Measurements from ENCODE around the gene ARSG. TPM values are rescaled to one million over a fixed set of nuclear protein-coding genes. Genes with fewer than 3 reads are reported as not detected.

ARSG gene
- total and polyA plus RNA-seq, 2 donors (not counting 3 experiments of a cell fraction or from before 2014, with no cell fraction given), result 3.9 to 7.0 TPM

GRCh38 chr17:68468334-68468733, 177.0 kb downstream of the ARSG start:
- Histone ChIP-seq H3K4me2 (ENCODE audit: insufficient read depth, low read length) (no peak overlapping the region), H2AFZ (ENCODE audit: low read depth, low read length) (no peak overlapping the region), H3K9me3 (replicated peaks; ENCODE audit: control insufficient read depth, insufficient read depth, low read length) (no peaks in the 10 kb centered on the region), H3K36me3 (ENCODE audit: control insufficient read depth in 2 of 2, extremely low read depth in 1 of 2, insufficient read depth in 2 of 2, low read length in 2 of 2) (no peaks in the 10 kb centered on the region), H3K4me1 (ENCODE audit: control insufficient read depth, extremely low read depth, insufficient read depth, low read length) (no peaks in the 10 kb centered on the region), H3K27ac (ENCODE audit: insufficient read depth, low read depth, low read length) (no peak overlapping the region), H3K79me2 (ENCODE audit: control insufficient read depth, insufficient read depth, low read length) (no peaks in the 10 kb centered on the region), H3K9me1 (replicated peaks; ENCODE audit: control insufficient read depth, extremely low read depth, insufficient read depth, low read length) (no peaks in the 10 kb centered on the region), H4K20me1 (replicated peaks; ENCODE audit: control insufficient read depth, extremely low read depth, insufficient read depth, low read length) (no peaks in the 10 kb centered on the region), H3K4me3 (replicated peaks in 1 of 3; ENCODE audit: insufficient read depth in 1 of 3, low read depth in 1 of 3, low read length in 3 of 3) (no peak overlapping the region), H3K27me3 (ENCODE audit: control insufficient read depth in 2 of 2, insufficient read depth in 2 of 2, low read length in 2 of 2) (peaks cover 6 to 8% of the 10 kb centered on the region in 2 experiments), H3K9ac (replicated peaks; ENCODE audit: extremely low read depth, insufficient read depth, low read length) (no peak overlapping the region)
- TF ChIP-seq EZH2 (IDR thresholded peaks at IDR 0.05; ENCODE audit: borderline replicate concordance, low read depth, low read length, severe bottlenecking) (no peak), GATA2 (IDR thresholded peaks at IDR 0.05; ENCODE audit: insufficient read depth, insufficient read length, low read depth, low read length) (no peak), POLR2A (IDR thresholded peaks at IDR 0.05; ENCODE audit: low read depth, low read length) (no peak), JUN (IDR thresholded peaks at IDR 0.05; ENCODE audit: borderline replicate concordance, insufficient read depth, insufficient read length, low read depth) (no peak), FOS (IDR thresholded peaks at IDR 0.05; ENCODE audit: borderline replicate concordance, insufficient read depth, low read length) (no peak), POLR2AphosphoS5 (IDR thresholded peaks at IDR 0.05; ENCODE audit: insufficient read depth, low read depth, low read length) (no peak), CTCF (IDR thresholded peaks at IDR 0.05; ENCODE audit: extremely low read depth in 1 of 2, insufficient read depth in 1 of 2, low read depth in 1 of 2, low read length in 2 of 2) (no peak), MYC (IDR thresholded peaks at IDR 0.05; ENCODE audit: low read depth, low read length) (no peak)
- TF ChIP-seq, protein P1, sequence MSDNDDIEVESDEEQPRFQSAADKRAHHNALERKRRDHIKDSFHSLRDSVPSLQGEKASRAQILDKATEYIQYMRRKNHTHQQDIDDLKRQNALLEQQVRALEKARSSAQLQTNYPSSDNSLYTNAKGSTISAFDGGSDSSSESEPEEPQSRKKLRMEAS (IDR thresholded peaks at IDR 0.05; ENCODE audit: insufficient read depth, insufficient read length), result no peak
- ChIA-PET POLR2A (no interaction called here), CTCF (interaction anchor here (0.8 to 4.0 kb wide), 7 partner anchors 10 to 779 kb away, joined by 3 to 17 read pairs (median 5); no protein-coding TSS in a partner anchor)
- no peak for DNase-seq (ENCODE audit: low read depth, low spot score)
- FAIRE-seq, result no peak
- no TSS peak for BruUV-seq (replicated peaks)
- intact Hi-C loops (cut with micrococcal nuclease), result loop anchor here (5.0 kb wide), 1 partner anchor 779 kb away; no protein-coding TSS in a partner anchor
- dilution Hi-C loops (cut with MboI; ENCODE audit: extremely low pct_ligation_motif_present, low sequenced_read_pairs), result no loop called here
